Activated CD8-positive, alpha-beta memory T cell treated with anti-CD3 and anti-CD28 coated beads, Interleukin-2, amount 10 ng/mL, durations not matched to agents 7 days and 5 days (primary cell): Measurements from ENCODE around the gene HSPA1B. TPM values are rescaled to one million over a fixed set of nuclear protein-coding genes. Genes with fewer than 3 reads are reported as not detected.
"Not testable (repeated sequence)": the region's sequence is repeated elsewhere in the genome, so short reads cannot be mapped to it uniquely, and the experiment has no call there.

Experiments used
- ATAC-seq: fragments of 150-1000 bp; cut with Tn5 transposase; one replicate; pipeline ENCODE4 v1.10.0; 2021; ENCODE audit warnings: moderate library complexity
- CTCF ChIA-PET: fragments of 350-600 bp; sonication (Branson Sonifier 250); formaldehyde crosslinking; loops from one replicate; lab custom pipeline; 2021; ENCODE audit warnings: antibody characterized with exemption; lab: Charles Lee
- DNase-seq: peaks from one replicate; pipeline ENCODE4 v3.0.0-alpha.2; 2020
- H3K27ac Mint-ChIP-seq: one replicate; pipeline ENCODE4 v1.8.0; 2021; ENCODE audit warnings: mild to moderate bottlenecking, mixed read lengths
- H3K27me3 Mint-ChIP-seq: one replicate; pipeline ENCODE4 v1.8.0; 2021; ENCODE audit warnings: mixed read lengths
- H3K36me3 Mint-ChIP-seq: one replicate; pipeline ENCODE4 v1.8.0; 2021; ENCODE audit warnings: mild to moderate bottlenecking, mixed read lengths
- H3K4me1 Mint-ChIP-seq: one replicate; pipeline ENCODE4 v1.8.0; 2021; ENCODE audit warnings: mixed read lengths
- H3K4me3 Mint-ChIP-seq: one replicate; pipeline ENCODE4 v1.8.0; 2021; ENCODE audit warnings: mild to moderate bottlenecking, moderate library complexity, mixed read lengths
- H3K9me3 Mint-ChIP-seq: one replicate; pipeline ENCODE4 v1.8.0; 2022; ENCODE audit warnings: low read depth, mixed read lengths
- total RNA-seq, 2 experiments: library from RNA; stranded (reverse); gene quantifications; one replicate each; pipeline ENCODE4 v1.2.3, GENCODE V29; 2021

HSPA1B gene
- total RNA-seq, 2 experiments from 2014 or later: 64.6 to 71.6 TPM

DNA sequence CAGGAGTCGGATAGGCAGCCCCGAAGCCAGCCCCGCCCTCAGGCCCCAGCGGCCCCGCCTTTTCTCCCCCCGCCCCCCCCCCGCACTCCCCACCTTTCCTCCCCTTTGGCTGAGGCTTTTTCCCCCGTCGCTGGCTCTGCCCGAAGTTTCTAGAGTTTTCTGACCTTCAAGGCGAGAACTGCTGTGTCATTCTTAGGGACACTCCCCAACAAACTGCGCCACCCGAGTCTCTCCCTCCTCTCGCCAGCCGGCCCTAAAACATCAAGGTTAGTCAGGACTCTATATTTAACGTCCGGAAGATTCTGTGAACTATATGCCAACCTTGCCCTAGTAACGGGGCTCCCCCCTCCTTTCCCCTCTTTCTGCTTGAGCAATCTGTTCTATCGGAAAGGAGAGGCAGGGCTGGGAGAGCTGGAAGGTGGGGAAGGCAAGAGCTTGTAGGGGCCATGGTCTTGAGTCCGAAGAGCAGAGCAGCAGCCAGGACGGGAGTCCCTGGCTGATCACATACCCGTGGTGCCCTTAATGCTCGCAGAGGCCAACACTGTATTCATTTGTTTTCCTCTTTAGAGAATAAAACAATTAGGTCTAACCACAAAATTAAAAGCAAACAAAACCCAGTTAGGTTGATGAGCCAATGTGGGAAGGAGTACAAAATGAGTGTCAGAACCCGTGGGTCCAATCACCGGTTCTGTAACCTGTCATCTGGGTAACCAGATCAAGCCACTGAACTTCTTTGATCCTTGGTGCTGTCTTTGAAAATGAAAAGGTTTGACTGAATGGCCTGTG, 5.3 kb upstream of the HSPA1B start:
- H3K36me3 Mint-ChIP-seq: peaks cover 11% of the 10 kb centered on the region
- H3K4me3 Mint-ChIP-seq: peak overlapping the region; percentile 93
- DNase-seq (peak; percentile 76), ATAC-seq (peak; percentile 44)
- CTCF ChIA-PET: interaction anchor here (1.3 to 3.3 kb wide), 8 partner anchors 8 to 119 kb away, joined by 3 to 10 read pairs (median 4); partner anchors contain the start of genes ABHD16A, LSM2 and VARS1
- no peaks in the 10 kb centered on the region for H3K27me3 Mint-ChIP-seq
- peak overlapping the region; percentile 94 for H3K27ac Mint-ChIP-seq
- peaks cover 73% of the 10 kb centered on the region for H3K4me1 Mint-ChIP-seq
- no peaks in the 10 kb centered on the region for H3K9me3 Mint-ChIP-seq

DNA sequence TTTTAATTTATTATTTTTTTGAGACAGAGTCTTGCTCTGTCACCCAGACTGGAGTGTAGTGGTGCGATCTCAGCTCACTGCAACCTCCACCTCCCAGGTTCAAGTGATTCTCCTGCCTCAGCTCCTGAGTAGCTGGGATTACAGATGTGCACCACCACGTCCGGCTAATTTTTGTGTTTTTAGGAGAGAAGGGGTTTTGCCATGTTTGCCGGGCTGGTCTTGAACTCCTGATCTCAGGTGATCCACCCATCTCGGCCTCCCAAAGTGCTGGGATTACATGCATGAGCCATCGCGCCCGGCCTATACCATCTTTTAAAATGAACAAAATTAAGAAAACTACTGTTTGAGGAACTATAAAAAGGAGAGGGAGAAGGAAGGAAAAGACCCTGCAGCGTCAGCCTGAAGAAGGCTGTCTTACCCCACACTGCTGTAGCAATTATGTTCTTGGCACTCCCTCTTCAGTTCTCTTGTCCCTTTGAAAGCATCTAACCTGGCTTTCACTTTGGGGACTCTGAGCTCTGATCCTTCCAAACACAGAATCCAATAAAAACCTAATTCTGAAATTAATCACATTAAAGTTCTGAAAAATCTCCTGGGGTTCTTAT, 3.8 kb upstream of the HSPA1B start:
- not testable (repeated sequence) for H3K36me3 Mint-ChIP-seq, ATAC-seq, DNase-seq, H3K9me3 Mint-ChIP-seq, H3K27me3 Mint-ChIP-seq, H3K4me3 Mint-ChIP-seq
- Mint-ChIP-seq H3K27ac (peak overlapping the region; percentile 54), H3K4me1 (peaks cover 61% of the 10 kb centered on the region)
- CTCF ChIA-PET: interaction anchor here (0.6 to 1.7 kb wide), 4 partner anchors 10 to 86 kb away, joined by 4 to 7 read pairs (median 4); partner anchors contain the start of gene VARS1

DNA sequence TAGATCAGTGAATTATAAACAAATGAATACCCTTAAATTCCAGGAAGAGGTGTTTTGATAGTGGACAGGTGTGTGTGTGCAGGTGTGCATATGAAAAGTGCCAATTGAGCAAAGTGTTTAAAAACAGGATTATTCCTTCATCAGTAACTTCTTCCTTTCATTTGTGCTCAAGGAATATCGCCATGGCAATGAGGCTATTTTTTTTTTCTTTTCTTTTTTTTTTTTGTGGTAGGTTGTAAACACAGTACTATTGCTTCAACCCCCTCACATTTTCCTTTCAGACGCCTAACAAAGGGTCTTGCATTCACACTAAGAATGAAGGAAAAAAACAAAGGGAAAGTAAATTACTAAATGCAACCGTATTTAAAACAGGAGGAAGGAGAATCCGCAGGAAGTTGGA, 2.0 kb upstream of the HSPA1B start:
- peaks cover 7% of the 10 kb centered on the region for H3K36me3 Mint-ChIP-seq
- ATAC-seq: no peak
- H3K4me3 Mint-ChIP-seq: peak overlapping the region; percentile 85
- CTCF ChIA-PET: interaction anchor here (1.2 to 1.3 kb wide), 2 partner anchors 19 to 95 kb away, joined by 3 to 4 read pairs; partner anchors contain the start of gene LSM2
- DNase-seq: no peak
- H3K27ac Mint-ChIP-seq: peak overlapping the region; percentile 97
- peaks cover 50% of the 10 kb centered on the region for H3K4me1 Mint-ChIP-seq
- no peaks in the 10 kb centered on the region for H3K27me3 Mint-ChIP-seq
- no peaks in the 10 kb centered on the region for H3K9me3 Mint-ChIP-seq

DNA sequence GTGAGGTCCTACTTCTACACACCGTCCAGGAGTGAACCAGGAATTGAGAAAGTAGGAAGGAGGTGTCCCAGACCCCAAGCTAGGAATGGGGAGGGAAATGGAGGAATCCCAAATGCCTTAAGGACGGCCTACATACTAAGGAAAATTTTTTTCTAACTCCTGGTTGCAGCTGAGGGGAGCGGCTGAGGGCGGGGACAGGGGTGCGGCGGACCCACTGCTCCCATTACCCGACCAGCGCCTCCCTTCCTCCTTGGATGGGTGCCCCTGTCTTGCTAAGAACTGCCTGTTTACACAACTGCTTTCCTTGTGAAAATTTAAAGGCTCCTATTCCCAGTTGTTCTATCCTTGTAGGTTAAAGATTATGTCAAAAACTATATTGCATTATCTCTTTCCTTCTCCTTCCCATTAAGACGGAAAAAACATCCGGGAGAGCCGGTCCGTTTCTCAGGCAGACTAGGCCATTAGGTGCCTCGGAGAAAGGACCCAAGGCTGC, 699 bp upstream of the HSPA1B start:
- CTCF ChIA-PET: interaction anchor here (0.6 to 2.2 kb wide), 19 partner anchors 9 to 245 kb away, joined by 3 to 12 read pairs (median 4); partner anchors contain the start of genes CLIC1, GPANK1, HSPA1A and HSPA1L
- peak; percentile 66 for DNase-seq
- peak overlapping the region; percentile 97 for H3K27ac Mint-ChIP-seq
- H3K36me3 Mint-ChIP-seq: peaks cover 12% of the 10 kb centered on the region
- peak overlapping the region; percentile 85 for H3K4me3 Mint-ChIP-seq
- H3K27me3 Mint-ChIP-seq: no peaks in the 10 kb centered on the region
- H3K9me3 Mint-ChIP-seq: no peaks in the 10 kb centered on the region
- peaks cover 52% of the 10 kb centered on the region for H3K4me1 Mint-ChIP-seq
- ATAC-seq: peak; percentile 10

DNA sequence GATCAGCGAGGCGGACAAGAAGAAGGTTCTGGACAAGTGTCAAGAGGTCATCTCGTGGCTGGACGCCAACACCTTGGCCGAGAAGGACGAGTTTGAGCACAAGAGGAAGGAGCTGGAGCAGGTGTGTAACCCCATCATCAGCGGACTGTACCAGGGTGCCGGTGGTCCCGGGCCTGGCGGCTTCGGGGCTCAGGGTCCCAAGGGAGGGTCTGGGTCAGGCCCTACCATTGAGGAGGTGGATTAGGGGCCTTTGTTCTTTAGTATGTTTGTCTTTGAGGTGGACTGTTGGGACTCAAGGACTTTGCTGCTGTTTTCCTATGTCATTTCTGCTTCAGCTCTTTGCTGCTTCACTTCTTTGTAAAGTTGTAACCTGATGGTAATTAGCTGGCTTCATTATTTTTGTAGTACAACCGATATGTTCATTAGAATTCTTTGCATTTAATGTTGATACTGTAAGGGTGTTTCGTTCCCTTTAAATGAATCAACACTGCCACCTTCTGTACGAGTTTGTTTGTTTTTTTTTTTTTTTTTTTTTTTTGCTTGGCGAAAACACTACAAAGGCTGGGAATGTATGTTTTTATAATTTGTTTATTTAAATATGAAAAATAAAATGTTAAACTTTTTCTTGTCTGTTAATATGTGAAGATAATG, 2.2 kb downstream of the HSPA1B start:
- ATAC-seq (no peak), DNase-seq (no peak)
- Mint-ChIP-seq H3K4me1 (peaks cover 42% of the 10 kb centered on the region), H3K4me3 (peak overlapping the region; percentile 96), H3K9me3 (no peaks in the 10 kb centered on the region), H3K27me3 (no peaks in the 10 kb centered on the region), H3K36me3 (peaks cover 12% of the 10 kb centered on the region), H3K27ac (peak overlapping the region; percentile 83)
- CTCF ChIA-PET: interaction anchor here (0.6 to 4.5 kb wide), 33 partner anchors 9 to 252 kb away, joined by 3 to 51 read pairs (median 5); partner anchors contain the start of genes ABHD16A, BAG6, DDAH2 and GPANK1

DNA sequence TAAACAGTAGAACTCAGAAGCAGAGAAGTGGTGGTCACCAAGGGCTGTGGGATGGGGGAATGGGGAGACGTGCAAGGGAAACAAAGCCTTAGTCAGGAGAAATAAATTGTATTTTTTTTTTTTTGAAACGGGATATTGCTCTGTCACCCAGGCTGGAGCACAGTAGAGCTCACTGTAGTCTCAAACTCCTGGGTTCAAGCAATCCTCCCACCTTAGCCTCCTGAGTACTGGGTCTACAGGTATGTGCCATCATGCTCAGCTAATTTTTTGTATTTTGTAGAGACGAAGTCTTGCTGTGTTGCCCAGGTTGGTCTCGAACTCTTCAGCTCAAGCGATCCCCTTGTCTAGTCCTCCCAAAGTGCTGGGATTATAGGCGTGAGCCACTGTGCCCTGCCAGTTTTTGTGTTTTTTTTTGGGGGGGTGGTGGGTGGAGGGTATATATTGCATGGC, 3.4 kb downstream of the HSPA1B start:
- Mint-ChIP-seq H3K4me1 (peaks cover 32% of the 10 kb centered on the region), H3K27me3 (no peaks in the 10 kb centered on the region), H3K9me3 (no peaks in the 10 kb centered on the region), H3K36me3 (peaks cover 20% of the 10 kb centered on the region), H3K4me3 (peak overlapping the region; percentile 96), H3K27ac (peak overlapping the region; percentile 83)
- ATAC-seq (no peak), DNase-seq (no peak)
- CTCF ChIA-PET: interaction anchor here (0.6 to 4.5 kb wide), 23 partner anchors 13 to 243 kb away, joined by 3 to 51 read pairs (median 6); partner anchors contain the start of genes ABHD16A, BAG6, DDAH2 and GPANK1

DNA sequence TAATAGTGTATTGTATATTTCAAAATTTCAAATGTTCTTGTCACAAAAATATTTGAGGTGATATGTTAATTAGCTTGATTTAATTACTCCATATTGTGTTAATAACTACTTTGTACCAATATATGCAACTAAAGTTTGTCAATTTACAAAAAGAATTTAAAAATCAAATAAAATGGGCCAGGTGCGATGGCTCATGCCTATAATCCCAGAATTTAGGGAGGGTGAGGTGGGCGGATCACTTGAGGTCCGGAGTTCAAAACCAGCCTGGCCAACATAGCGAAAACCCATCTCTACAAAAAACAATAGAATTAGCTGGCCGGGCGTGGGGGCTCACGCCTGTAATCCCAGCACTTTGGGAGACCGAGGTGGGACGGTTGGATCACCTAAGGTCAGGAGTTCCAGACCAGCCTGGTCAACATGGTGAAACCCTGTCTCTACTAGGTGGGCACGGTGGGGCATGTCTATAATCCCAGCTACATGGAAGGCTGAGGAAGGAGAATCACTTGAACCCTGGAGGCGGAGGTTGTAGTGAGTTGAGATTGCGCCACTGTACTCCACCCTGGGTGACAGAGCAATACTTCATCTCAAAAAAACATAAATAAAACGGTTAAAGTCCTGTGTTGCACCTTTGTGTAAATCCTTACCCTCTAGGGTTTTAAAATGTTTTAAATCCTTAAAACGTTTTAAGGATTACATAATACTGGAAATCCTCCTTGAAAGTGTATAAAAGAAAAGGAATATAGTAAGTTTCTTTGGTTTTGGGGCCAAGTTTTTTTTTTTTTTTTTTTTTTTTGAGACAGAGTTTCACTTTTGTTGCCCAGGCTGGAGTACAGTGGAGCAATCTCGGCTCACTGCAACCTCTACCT, 4.0 kb downstream of the HSPA1B start:
- DNase-seq (no peak), ATAC-seq (no peak)
- H3K27ac Mint-ChIP-seq: peak overlapping the region; percentile 83
- H3K4me1 Mint-ChIP-seq: peaks cover 30% of the 10 kb centered on the region
- H3K4me3 Mint-ChIP-seq: peak overlapping the region; percentile 96
- no peaks in the 10 kb centered on the region for H3K27me3 Mint-ChIP-seq
- peaks cover 27% of the 10 kb centered on the region for H3K36me3 Mint-ChIP-seq
- no peaks in the 10 kb centered on the region for H3K9me3 Mint-ChIP-seq
- CTCF ChIA-PET: interaction anchor here (0.6 to 4.5 kb wide), 21 partner anchors 13 to 1173 kb away, joined by 3 to 51 read pairs (median 6); partner anchors contain the start of genes BAG6, DDAH2, GPANK1 and HSPA1A

DNA sequence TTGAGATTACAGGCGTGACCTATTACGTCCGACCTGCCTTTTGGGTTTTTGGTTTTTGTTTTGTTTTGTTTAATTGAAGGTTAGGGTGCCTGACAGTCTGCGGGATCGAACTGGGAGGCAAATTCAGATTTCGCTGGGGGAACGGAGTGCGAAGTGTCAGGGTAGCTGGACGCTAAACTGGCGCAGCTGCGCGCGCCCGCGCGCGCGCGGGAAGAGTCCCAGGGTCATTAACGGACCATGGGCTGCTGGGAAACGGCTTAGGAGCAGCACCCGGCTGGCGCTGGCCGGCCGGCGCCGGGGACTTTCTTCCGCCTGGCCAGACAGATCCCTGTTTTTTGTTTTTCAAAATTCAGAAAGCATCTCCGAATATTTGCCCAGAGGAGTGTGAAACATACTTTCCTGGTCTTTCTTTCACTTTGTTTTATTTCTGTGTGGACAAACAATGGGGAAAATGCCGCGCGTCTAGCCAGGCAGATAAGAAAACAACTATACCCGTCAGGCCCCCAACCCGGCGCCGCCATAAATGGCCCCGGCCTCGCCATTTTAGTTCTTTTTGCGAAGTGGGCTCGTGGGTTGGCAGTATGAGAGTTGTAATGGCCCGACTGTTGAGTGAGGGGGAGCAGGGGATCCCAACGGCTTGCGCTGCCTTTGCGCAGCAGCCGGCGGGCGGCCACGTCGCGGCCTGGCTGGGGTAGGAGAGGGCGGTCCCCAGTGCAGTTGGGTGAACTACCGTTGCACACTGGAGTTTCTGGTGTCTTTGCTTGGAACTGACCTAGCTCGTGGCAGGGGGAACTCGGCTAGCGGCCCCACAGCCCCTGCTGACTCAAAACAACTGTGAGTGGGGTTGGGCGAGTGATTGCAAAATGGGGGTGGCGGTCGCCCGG, 7.1 kb downstream of the HSPA1B start:
- Mint-ChIP-seq H3K9me3 (no peaks in the 10 kb centered on the region), H3K4me3 (peak overlapping the region; percentile 99), H3K27ac (peak overlapping the region; percentile 98), H3K4me1 (peaks cover 54% of the 10 kb centered on the region), H3K36me3 (peaks cover 56% of the 10 kb centered on the region), H3K27me3 (no peaks in the 10 kb centered on the region)
- DNase-seq: peak; percentile 83
- CTCF ChIA-PET: interaction anchor here (0.7 to 1.3 kb wide), 3 partner anchors 43 to 461 kb away, joined by 3 read pairs; no protein-coding TSS in a partner anchor
- peak; percentile 55 for ATAC-seq

DNA sequence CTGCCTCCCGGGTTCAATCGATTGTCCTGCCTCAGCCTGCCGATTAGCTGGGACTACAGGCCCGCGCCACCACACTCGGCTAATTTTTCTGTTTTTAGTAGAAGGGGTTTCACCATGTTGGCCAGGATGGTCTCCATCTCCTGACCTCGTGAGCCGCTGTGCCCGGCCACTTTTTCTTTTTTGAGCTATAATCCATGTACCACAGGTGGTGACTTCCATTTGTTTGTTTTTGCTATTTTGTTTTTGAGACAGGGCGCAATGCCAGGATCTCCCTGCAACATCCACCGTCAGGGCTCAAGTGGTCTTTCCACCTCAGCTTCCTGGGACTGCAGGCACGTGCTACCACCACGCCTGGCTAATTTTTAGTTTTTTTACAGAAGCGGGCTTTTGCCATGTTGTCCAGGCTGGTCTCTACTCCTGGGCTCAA, 8.5 kb downstream of the HSPA1B start:
- Mint-ChIP-seq H3K27me3 (no peaks in the 10 kb centered on the region), H3K27ac (peak overlapping the region; percentile 98), H3K9me3 (no peaks in the 10 kb centered on the region), H3K4me3 (peak overlapping the region; percentile 99), H3K36me3 (peaks cover 59% of the 10 kb centered on the region), H3K4me1 (peaks cover 49% of the 10 kb centered on the region)
- no peak for ATAC-seq
- DNase-seq: no peak
- CTCF ChIA-PET: interaction anchor here (0.6 to 1.4 kb wide), 6 partner anchors 27 to 290 kb away, joined by 3 to 4 read pairs (median 4); partner anchors contain the start of genes ABHD16A, ATP6V1G2 and NEU1

DNA sequence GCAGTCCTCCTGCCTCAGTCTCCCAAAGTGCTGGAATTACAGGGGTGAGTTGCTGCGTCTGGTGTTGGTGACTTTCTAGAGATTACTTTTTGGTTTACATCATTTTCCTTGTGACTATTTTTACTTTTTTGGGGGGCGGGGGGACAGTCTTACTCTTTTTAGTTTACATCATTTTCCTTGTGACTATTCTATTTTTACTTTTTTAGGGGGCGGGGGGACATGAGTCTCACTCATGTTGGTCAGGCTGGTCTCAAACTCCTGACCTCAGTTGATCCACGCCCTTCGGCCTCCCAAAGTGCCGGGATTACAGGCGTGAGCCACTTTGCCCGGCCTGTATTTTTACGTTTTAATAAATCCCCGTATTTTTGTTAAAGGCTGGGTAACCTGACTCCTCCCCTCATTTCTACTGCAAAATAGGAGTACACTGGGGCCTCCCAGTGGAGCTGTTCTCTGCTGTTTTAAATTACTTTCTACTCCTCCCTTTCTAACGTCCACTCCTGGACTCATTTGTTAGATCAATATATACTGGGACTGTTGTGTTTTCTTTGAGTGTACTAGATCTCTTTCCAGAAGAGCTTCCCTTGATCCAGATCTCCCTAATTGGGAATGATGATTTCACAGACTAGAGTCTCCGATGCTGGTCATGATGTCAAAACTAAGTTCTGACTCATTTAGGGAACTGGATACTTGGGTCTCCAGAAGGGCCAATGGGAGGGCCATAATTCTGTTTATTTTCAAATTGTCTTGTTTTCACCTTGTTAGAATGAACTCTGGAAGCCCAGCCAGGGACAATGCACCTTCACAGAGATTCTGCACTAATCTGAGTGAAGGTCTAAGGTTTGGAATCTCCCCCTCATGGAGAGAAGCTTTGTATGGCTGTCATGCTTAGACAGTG, 9.2 kb downstream of the HSPA1B start:
- CTCF ChIA-PET: interaction anchor here (0.6 to 1.4 kb wide), 6 partner anchors 26 to 290 kb away, joined by 3 to 4 read pairs (median 4); partner anchors contain the start of genes ABHD16A, ATP6V1G2, LY6G5C and NEU1
- H3K4me1 Mint-ChIP-seq: peaks cover 46% of the 10 kb centered on the region

More for the DNA sequence above, 9.2 kb downstream of the HSPA1B start:
- Mint-ChIP-seq H3K9me3 (no peaks in the 10 kb centered on the region), H3K4me3 (peak overlapping the region; percentile 99), H3K27me3 (no peaks in the 10 kb centered on the region), H3K36me3 (peaks cover 60% of the 10 kb centered on the region), H3K27ac (peak overlapping the region; percentile 98)
- DNase-seq (no peak), ATAC-seq (no peak)
